CD4-positive, alpha-beta memory T cell (primary cell): ENCODE measurements around the gene PRKG1. TPM values are rescaled to one million over a fixed set of nuclear protein-coding genes. Genes with fewer than 3 reads are reported as not detected.

Experiments
- CTCF ChIA-PET: fragments of 350-600 bp; sonication (Branson Sonifier 250); formaldehyde crosslinking; loops from one replicate; lab custom pipeline; 2021; ENCODE audit warnings: inconsistent platforms; ENCODE audit not compliant: partially characterized antibody; lab: Charles Lee
- POLR2A ChIA-PET: fragments of 350-600 bp; sonication (Branson Sonifier 250); formaldehyde crosslinking; loops from one replicate; lab custom pipeline; 2021; ENCODE audit not compliant: partially characterized antibody; lab: Charles Lee
- DNase-seq, 5 donors: peaks; one replicate each; pipeline versions ENCODE4 v3.0.0 to v3.0.0-alpha.2; 2020 to 2022; ENCODE audit warnings: mixed read lengths in 1 of 5
- H3K27ac ChIP-seq: one replicate; pipeline ENCODE4 v1.7.0; 2013; ENCODE audit warnings: low read depth, low read length
- H3K27me3 ChIP-seq: 2 replicates; pipeline ENCODE4 v1.7.0; 2013; ENCODE audit warnings: mild to moderate bottlenecking, low read length, moderate library complexity; ENCODE audit not compliant: insufficient read depth
- H3K36me3 ChIP-seq: 2 replicates; pipeline ENCODE4 v1.7.0; 2013; ENCODE audit warnings: mild to moderate bottlenecking, low read length, moderate library complexity; ENCODE audit not compliant: insufficient read depth
- H3K4me1 ChIP-seq: 2 replicates; pipeline ENCODE4 v1.7.0; 2013; ENCODE audit warnings: mild to moderate bottlenecking, low read length, moderate library complexity; ENCODE audit not compliant: insufficient read depth
- H3K4me3 ChIP-seq, 2 donors: one replicate each; pipeline ENCODE4 v1.7.0; 2013; ENCODE audit warnings: low read length in 2 of 2, mild to moderate bottlenecking in 1 of 2
- H3K9me3 ChIP-seq, 2 donors: one replicate each; pipeline ENCODE4 v1.7.0; 2013; ENCODE audit warnings: low read length in 2 of 2, control low read depth in 1 of 2; ENCODE audit not compliant: control insufficient read depth in 1 of 2
- H3K27ac Mint-ChIP-seq, 7 donors: one replicate each; pipeline ENCODE4 v1.8.0; 2020 to 2021; ENCODE audit warnings: mixed read lengths in 7 of 7, mild to moderate bottlenecking in 6 of 7, inconsistent platforms in 3 of 7, moderate library complexity in 3 of 7
- H3K27me3 Mint-ChIP-seq, 2 donors: one replicate each; pipeline ENCODE4 v1.8.0; 2020 to 2021; ENCODE audit warnings: mixed read lengths in 2 of 2
- H3K36me3 Mint-ChIP-seq, 2 donors: one replicate each; pipeline ENCODE4 v1.8.0; 2020 to 2021; ENCODE audit warnings: mixed read lengths in 2 of 2, inconsistent platforms in 1 of 2, mild to moderate bottlenecking in 1 of 2
- H3K4me1 Mint-ChIP-seq, 4 donors: one replicate each; pipeline ENCODE4 v1.8.0; 2020 to 2021; ENCODE audit warnings: mixed read lengths in 4 of 4, mild to moderate bottlenecking in 1 of 4
- H3K4me3 Mint-ChIP-seq, 8 donors: one replicate each; pipeline ENCODE4 v1.8.0; 2020 to 2021; ENCODE audit warnings: mixed read lengths in 8 of 8, mild to moderate bottlenecking in 7 of 8, moderate library complexity in 6 of 8, inconsistent platforms in 3 of 8
- H3K9me3 Mint-ChIP-seq, 8 donors: one replicate each; pipeline ENCODE4 v1.8.0; 2020 to 2021; ENCODE audit warnings: mixed read lengths in 8 of 8, mild to moderate bottlenecking in 5 of 8, inconsistent platforms in 3 of 8, moderate library complexity in 1 of 8
- intact Hi-C: fragments of 100-400 bp; cut with micrococcal nuclease; formaldehyde crosslinking; loops from one replicate; pipeline ENCODE4 v1.15.1; 2023
- microRNA-seq: library from miRNA; unstranded; fragments of <30 nt; microRNA quantifications from one replicate; pipeline ENCODE4 v1.2.0, GENCODE V29; 2021; ENCODE audit warnings: borderline replicate concordance, borderline number of aligned reads, borderline microRNAs expressed, mixed read lengths
- polyA plus RNA-seq, 2 donors: library from polyadenylated mRNA; unstranded; fragments of 300-500 nt; fragmentation: Illumina TruSeq; gene quantifications; one replicate each; pipeline ENCODE4 v1.2.3, GENCODE V29; 2021
- total RNA-seq, 2 experiments: library from RNA; stranded (reverse); gene quantifications; one replicate each; pipeline ENCODE4 v1.2.3, GENCODE V29; 2021

Gene PRKG1
- total and polyA plus RNA-seq, 4 experiments from 2014 or later: 0.06 to 0.20 TPM; not detected in 2

GRCh38 chr10:52347327-52347667 lies 1273.0 kb downstream of the PRKG1 start:
- Mint-ChIP-seq H3K4me3 (no peak overlapping the region), H3K4me1 (no peaks in the 10 kb centered on the region), H3K27ac (no peak overlapping the region), H3K27me3 (no peaks in the 10 kb centered on the region), H3K9me3 (peaks cover 0 to 5% (median 0%) of the 10 kb centered on the region in 8 donors), H3K36me3 (no peaks in the 10 kb centered on the region)
- H3K9me3 ChIP-seq: no peaks in the 10 kb centered on the region
- no peaks in the 10 kb centered on the region for H3K36me3 ChIP-seq
- no peaks in the 10 kb centered on the region for H3K4me1 ChIP-seq
- no peaks in the 10 kb centered on the region for H3K27me3 ChIP-seq
- intact Hi-C loops: no loop called here
- CTCF ChIA-PET: no interaction called here
- no peak overlapping the region for H3K4me3 ChIP-seq
- POLR2A ChIA-PET: no interaction called here
- no peak overlapping the region for H3K27ac ChIP-seq
- DNase-seq: no peak

Small RNAs within 50 kb of the gene (microRNA-seq; reads per million reads assigned to microRNA genes)
- gene MIR605: not detected

Other genes starting within 250 kb of the PRKG1 start
- not detected for gene A1CF, start 188.9 kb upstream of the PRKG1 start, total RNA-seq
- gene A1CF, start 188.9 kb upstream of the PRKG1 start, polyA plus RNA-seq: not detected